Amniotic epithelial cell (primary cell): Measurements from ENCODE around the gene USP40.

ENCODE experiments used
- DNase-seq: peaks from one replicate; pipeline ENCODE4 v3.0.0-alpha.2; 2010; ENCODE audit warnings: low read depth

USP40 gene

DNA sequence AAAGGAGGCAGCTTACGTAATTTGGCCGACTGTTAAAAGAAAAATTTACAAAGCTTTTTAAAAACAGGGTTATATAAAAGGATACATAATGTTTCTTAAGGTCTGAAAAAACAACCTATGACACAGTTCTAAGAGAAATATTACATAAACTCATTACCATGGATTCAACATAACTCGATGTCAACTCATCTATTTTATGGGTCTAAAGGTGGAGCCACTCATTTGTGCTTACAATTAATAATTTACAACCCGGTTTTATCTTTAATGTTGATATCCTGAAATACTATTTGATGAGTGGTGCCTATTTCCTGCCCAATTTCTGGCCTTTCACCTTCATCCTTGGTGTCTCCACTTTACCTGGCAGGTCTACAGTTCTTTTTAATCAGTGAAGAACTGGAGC, 15.1 kb downstream of the USP40 start:
- no peak for DNase-seq

DNA sequence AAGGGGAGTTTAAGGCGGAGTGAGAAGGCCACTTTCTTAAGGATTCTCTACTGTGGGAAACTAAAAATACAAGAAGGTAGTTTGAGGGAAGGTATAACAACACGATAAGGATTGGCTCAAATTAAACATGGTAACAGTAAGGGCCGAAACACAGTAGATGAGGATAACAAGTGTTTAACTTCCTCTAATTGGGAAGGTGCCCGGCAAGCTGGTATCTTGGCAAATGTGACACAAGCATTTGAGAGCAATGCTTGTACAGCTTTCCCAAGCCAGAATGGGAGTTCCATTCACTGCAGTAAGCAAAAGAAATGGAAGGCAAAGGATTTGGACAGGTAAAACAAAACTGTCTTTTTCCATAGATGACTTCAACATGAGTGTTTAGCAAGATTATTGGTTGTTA, 19.8 kb downstream of the USP40 start:
- DNase-seq: no peak

DNA sequence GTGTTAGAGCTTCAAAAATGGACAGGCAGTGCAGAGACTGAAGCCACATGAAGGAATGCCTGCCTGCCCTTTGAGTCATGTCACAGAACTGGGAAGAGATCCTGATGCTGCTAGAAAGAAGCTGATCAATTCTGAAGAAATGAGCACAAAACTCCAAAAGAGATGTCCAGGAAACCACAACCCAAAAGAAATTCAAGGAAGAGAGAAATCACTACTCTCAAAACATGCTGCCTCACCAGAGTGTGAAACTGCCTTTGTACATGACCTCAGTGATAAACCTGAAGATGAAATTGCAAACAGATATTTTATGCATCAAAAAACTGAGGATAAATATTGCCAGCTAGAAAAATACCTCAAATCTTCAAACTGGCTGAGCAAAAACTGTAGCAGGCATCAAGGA, 20.5 kb downstream of the USP40 start:
- DNase-seq: no peak

DNA sequence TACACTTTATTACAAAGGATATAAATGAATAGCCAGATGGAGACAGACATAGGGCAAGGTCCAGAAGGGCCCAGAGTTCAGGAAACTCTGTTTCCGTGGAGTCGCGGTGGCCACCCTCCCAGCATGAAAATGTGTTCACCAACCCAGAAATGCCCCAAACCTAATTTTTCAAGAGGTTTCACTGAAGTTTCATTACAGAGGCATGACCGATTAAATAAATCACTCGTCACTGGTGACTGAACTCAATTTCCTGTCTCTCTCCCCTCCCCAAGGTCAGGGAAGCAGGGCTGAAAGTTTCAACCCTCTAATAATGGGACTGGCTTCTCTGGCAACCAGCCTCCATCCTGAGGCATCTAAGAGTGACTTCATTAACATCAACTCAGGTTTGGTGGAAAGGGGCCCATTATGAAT, 22.4 kb downstream of the USP40 start:
- DNase-seq: no peak

DNA sequence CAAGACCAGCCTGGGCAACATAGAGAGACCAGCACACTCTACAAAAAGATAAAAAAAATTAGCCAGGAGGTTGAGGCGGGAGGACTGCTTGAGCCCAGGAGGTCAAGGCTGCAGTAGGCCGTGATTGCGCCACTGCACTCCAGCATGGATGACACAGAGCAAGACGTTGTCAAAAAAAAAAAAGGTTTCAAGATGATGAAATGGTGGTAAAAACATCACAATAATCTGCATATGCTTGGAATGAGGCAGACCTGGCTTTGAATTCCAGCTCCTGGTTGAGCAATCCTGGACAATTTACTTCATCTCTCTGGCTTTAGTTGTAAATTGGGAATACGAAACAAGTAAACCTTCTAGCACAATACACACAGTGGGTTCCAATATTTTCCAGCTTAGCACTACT, 24.1 kb downstream of the USP40 start:
- DNase-seq: peak; percentile 98

DNA sequence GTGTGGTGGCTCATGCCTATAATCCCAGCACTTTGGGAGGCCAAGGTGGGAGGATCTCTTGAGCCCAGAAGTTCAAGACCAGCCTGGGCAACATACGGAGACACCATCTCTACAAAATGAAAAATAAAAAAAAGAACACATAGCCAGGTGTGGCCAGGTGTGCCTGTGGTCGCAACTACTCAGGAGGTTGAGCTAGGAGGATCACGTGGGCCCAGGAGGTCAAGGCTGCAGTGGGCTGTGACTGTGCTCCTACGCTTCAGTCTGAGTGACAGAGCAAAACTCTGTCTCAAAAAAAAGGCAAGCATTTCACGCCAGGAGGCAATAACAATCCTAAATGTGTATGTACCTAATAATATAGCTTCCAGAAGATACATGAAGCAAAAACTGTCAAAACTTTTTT, 27.8 kb downstream of the USP40 start:
- DNase-seq: no peak

DNA sequence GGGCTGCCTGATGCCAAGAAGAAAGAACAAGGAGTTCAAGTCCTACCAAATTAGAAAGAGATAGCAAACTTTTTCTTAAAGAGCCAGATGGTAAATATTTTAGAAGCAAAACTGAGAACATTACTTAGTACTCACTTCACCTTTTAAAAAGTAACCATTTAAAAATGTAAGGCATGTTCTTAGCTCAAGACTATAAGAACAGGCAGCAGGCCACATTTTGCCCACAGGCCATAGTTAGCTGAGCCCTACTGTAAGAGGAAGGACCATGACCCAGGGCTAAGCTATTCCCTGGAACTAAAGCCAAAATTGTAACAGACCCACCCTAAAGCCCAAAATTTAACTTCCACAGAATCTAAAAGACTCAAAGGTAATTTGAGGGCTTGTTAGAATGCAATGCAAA, 31.3 kb downstream of the USP40 start:
- DNase-seq: no peak

DNA sequence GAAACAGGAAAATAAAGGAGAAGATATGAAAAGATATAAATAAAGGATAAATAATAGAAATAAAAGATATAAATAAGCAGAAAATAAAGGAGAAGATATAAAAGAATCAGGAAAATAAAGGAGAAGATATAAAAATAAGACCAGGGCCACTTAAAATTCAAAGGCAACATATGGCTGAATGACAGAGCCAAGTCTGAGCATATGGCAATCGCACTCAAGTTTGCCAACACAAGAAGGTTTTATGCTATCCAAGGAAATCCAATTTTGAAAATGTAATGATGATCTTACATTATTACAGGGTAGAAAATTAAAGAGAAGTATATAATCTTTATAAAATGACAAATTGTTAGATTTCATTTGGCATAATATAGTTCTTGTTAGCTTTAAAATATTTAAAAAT, 33.6 kb downstream of the USP40 start:
- no peak for DNase-seq

DNA sequence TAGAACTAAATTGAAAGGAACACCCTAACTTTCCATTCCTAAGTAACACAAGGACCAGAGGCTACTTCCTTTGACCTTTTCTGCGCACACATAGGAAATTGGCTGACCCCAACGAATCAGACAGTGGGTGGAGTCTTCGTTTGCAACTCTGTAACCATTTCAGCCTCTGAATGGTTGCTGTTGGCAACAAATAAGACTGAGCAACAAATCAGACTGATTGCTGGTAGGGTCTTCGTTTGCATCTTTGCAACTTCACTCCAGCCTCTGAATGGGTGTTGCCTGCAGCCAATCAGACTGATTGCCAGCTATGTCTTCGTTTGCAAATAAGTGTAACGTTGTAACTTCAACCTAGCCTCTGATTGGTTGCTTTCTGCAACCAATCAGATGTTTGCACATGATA, 34.6 kb downstream of the USP40 start:
- DNase-seq: no peak

DNA sequence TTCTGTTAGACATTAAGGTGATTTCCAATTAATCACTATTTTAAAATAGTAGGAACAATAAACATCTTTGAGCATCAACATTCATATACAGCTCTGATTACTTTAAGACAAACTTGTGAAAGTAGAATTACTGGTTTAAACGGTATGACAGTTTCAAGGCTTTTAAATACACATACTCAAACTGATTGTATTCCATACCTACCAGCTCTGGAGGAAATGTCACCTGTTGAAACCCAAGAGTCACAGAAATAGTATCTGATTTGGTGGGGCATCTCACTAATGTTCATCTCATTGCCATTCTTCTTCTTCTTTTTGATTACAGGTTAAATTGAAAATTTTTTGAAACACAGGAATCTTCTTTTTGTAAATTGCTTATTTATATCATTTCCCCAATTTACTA, 36.2 kb downstream of the USP40 start:
- DNase-seq: no peak

DNA sequence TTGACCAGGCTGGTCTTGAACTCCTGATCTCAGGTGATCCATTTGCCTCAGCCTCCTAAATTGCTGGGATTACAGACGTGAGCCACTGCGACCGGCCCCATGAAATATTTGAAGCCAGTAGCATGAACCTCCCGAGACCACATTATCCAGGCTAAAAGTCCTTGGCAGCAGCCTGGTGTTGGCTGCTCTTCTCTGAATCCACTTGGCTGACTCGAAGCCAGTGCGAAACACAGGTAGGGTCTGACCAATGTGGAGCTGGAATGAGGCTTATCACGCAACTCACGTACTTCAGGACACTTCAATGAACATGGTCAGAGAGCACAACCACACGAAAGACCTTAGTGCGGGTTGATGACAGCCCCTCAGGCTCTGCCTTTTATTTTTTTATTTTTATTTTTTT, 38.4 kb downstream of the USP40 start:
- no peak for DNase-seq

DNA sequence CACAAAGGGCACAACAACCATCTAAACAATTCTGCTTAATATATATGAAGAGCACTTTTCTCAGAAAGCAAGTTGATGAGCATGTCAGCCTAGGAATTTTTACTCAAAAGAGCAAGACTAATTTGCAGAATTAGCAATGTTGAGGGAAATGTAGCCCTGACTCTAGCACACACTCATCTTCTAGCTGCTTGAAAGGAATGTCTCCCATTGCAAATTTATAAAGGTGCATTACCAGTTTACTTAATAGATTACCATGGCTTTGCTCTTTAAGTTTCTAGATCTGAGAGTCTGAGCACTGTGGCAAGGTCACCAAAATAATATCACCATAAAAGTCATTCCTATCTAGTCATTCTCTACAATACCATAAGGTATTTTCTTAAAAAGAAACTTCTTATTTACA, 40.8 kb downstream of the USP40 start:
- DNase-seq: no peak

DNA sequence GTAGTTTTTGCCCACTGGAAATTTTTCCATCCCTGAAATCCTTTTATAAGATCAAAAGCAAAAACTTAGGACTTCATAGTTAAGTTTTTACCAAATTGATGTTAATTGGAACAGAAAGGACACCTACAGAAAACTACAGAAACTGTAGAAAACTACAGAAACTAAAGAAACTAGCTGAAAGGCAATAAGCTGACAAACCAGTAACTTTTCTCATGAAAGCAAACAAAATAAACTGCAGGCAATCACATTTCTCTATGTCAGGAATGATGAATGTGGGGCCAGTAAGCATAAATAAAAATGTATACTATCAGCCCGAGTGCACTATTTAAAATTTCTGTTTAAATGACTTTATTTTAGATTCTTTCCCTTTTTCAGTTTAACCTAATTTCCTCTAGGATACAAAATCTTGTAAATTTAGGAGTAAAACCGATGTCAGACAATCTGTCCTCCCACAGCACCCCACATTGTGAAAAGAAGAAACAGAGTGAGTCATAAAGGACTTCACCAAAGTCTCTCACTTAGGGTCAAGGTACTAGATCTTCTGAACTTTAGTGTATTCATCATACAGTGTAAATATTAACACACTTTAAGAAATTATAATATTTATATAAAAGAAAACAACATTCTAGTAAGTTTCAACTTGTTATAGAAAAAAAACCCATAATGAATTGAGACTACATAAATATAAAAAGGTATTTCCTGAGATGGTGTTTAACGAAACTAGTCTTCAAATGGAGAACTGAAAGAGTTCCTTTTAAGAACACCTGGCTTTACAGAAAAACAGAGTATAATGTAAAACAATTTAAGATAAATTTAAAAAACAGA, 46.6 kb downstream of the USP40 start:
- peak; percentile 14 for DNase-seq

DNA sequence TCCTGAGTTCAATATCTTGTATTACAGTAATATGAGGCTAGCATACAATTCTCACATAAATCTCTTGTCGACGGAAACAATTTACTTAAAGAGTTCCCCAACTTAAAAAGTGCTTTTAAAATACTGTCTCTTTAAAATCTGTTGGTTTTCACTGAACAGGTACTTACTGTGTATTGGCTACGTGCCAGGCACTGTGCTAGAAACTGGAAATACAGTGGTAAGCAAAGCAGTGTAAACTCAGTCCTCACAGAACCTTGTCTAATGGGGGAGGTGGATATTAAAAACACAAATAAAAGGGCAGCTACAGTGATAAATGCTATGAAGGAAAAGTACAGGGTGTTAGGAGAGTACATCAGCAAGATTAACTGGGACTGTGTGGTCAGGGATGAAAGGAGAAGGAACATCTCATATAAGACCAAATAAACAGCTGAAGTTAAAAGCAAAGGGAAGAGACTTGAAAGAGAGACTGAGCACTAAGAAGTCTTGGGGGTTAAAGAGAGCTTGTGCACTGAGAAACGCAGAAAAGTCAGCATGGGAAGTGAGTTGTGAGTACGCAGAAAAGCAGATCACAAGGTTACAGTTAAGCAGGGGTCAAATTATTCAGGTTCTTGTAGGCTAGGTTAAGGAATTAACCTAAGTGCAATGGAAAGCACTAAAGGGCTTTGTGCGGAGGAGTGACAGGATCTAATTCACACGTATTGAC, 52.5 kb downstream of the USP40 start:
- peak; percentile 5 for DNase-seq

DNA sequence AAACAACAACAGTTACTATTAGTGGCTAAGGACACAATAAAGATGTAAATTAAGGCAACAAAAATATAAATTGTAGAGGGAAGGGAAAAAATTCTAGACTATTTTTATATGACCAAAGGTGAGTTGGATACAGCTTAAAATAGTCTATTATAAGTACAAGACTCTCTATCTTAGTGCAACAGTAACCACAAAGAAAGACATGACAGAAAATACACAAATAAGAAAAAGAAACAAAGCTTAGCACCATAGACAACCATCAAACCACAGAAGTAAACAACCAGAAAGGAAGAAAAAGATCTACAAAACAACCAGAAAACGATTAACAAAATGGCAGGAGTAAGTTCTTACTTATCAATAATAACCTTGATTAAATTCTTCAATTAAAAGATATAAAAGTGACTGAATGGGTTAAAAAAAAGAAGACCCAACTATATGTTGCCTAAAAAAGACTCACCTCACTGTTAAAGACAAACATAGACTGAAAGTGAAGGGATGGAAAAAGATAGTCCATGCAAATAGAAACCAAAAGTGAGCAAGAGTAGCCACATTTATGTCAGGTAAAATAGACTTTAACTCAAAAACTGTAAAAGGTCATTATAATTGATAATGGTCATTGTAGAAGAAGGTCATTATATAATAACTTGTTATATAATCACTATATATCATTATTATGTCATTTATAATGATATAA, 62.5 kb downstream of the USP40 start:
- no peak for DNase-seq

DNA sequence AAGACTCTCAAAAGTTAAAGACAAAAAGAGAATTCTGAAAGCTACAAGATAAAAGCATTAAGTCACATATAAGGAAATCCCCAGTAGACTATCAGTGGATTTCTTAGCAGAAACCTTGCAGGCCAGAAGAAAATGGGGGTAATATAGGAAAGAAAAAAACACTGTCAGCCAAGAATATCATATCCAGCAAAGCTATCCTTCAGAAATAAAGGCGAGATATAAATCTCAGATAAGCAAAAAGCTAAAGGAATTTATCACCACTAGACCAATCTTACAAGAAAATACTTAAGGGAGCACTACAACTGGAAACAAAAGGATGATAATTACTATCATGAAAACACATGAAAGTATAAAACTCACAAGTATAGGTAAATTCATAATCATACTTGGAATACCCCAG, 63.1 kb downstream of the USP40 start:
- DNase-seq: no peak

DNA sequence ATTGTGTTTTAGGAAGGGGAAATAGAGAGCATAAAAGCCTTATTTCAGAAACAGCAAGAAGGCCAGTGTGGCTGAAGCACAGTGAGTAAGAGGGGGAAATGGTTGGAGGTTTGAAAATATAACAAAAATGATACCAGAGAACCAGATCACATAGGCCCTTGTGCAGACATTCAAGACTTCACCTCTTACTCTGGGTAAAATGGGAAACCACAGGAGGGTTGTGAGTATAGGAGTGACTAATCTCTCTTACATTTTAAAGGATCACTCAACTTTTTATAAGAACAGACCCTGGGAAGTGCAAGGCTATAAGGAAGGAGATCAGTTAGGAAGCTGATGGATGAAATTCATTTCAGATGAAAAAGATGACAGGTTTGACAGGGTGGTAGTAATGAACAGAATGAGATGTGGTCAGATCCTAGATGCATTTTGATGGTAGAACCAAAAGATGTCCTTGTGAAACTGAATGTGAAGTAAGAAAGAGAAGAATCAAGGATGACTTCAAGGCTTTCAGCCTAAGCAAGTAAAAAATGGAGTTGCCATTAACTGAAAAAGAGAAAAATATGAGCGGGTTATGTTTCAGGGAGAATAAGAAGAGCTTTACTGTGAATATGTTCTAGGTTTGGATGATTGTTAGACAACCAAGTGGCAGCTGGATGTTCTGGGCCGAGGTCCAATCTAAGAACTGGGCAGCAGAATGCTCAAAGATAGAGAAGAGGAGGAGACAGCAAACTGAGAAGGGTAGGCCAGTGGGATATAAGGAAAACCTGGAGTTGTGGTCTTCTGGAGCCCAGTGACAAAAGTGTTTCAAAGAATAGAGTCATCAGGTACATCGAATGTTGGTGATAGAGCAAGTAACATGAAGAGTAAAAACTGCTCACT, 65.1 kb downstream of the USP40 start:
- peak; percentile 27 for DNase-seq

DNA sequence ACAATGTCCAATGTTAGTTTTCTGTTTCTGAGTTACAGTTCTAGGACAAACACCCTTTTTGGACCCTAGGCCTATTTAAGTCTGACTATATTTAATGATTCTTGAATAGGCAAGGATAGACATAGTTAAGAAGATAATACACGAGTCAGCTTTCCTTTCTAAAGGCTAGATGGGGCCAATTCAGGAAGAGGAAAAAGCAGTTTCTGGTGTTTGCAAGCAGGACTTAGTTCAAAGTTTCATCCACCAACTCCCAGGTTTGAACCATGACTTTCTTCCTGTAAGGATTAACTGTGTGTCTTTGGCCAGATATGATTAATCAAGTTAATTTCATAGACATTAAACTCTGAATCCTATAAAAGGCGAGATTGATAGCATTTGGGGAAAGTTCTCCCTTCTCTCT, 66.7 kb downstream of the USP40 start:
- no peak for DNase-seq

DNA sequence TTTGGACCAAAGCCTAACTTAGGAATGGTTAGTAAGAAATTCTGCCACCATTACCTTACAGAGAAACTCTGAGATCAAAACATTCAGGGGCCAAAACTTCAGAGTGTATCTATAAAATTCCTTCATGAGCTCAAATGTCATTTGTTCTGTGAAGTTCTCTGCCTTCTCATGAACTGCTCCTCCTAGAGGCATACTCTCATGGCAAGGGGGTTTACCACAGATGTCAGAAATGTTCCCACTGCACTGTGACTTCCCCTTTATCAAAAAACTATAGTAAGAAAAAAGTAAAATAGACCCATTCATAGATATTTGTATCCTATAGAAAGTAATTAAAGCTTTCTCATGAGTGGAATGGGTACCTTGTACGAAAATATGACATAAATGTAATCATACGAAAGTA, 68.5 kb downstream of the USP40 start:
- no peak for DNase-seq

DNA sequence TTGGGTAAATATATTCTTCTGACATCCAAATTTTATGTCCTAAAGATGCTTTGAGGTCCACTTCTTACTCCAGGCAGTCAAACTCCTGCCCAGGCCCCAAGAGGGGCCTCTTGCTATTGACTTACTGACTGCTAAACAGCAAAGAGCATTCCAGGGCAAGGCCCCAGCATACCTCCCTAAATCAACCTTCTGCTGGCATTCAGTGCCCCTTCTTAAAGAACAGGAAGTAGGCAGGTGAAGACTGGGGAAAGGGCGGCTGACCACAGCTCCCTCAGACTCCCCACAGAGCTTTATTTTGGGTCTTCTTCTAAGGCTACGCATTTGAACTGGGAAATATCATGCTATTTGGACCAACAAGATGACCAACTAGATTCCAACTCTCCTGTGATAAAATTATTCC, 68.9 kb downstream of the USP40 start:
- no peak for DNase-seq

DNA sequence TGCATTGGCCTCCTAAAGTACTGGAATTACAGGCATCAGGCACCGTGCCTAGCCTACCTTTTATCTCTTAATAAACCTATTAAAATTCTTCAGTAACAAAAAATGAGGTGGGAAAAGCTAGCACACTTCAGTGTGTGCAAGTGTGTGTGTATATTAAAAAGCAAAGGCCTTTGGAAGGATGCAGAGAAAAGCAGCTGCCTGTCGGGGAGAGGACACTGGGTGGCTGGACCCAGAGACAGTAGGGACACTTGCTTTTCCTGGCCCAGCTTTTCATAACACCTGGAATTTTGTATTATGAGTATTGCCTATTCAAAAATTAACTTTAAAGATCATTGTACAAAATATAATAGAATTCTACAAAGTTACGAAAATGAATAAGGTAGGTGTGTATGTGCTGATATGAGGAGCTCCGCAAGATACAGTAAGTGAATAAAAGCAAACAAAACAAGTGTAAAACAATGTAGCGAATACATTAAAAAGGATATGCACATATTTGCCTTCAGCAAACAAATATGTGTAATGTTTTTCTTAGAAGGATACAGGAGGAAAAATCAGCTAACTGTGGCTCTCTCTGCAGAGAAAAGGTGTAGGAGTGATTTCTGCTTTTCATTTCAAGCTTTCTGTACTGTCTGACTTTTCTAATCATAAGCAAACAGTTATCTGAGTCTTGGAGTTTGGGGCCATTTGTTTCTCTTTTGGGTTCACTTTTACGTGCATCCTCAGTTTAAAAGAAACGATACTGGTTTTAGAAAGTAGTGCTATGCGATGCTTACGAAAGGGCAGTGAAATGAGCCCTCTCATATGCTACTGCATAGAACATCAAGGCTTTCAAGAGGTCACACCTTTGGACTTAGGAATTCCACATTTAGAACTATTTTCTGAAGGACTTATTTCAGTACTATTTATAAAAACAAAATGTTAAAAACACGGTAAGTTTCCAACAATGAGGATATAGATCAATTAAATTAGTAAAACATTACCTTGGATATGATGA, 70.8 kb downstream of the USP40 start:
- no peak for DNase-seq
